ENCODE measurements around the gene THRA.

GRCh38 chr17:40015998-40016985, 46.5 kb upstream of the THRA start:
- no peak for TF ChIP-seq CTCF (conservative IDR thresholded peaks at IDR 0.05)
- no peak for TF ChIP-seq ZFX (IDR thresholded peaks at IDR 0.05)

Measured in C4-2B (cell line).